GM23338 (cell line): ENCODE results near the gene IGLL5. TPM values are rescaled to one million over a fixed set of nuclear protein-coding genes. Genes with fewer than 3 reads are reported as not detected.

Experiments used
- ATAC-seq: fragments of 200-7000 bp; cut with Tn5 transposase; 3 replicates; pipeline ENCODE4 v1.9.1; 2020
- DNase-seq: peaks from one replicate; pipeline ENCODE4 v3.0.0-alpha.2; 2015; ENCODE audit warnings: low spot score
- H2AFZ ChIP-seq: fragments of 200-600 bp; sonication (generic); 2 replicates; pipeline ENCODE4 v1.8.0; 2016; ENCODE audit warnings: antibody characterized with exemption, mild to moderate bottlenecking, moderate library complexity
- H3F3A ChIP-seq: fragments of 200-600 bp; sonication (generic); replicated peaks from 2 replicates; pipeline ENCODE4 v1.8.0; 2017; ENCODE audit warnings: antibody characterized with exemption, mixed run types, low read depth
- H3K27ac ChIP-seq: fragments of 200-600 bp; sonication (generic); 2 replicates; pipeline ENCODE4 v1.6.1; 2016; ENCODE audit warnings: low read depth
- H3K27me3 ChIP-seq: fragments of 200-600 bp; sonication (generic); 2 replicates; pipeline ENCODE4 v1.8.0; 2016; ENCODE audit warnings: mild to moderate bottlenecking, mixed run types, moderate library complexity; ENCODE audit not compliant: insufficient read depth
- H3K36me3 ChIP-seq: fragments of 200-600 bp; sonication (generic); 2 replicates; pipeline ENCODE4 v1.8.0; 2016; ENCODE audit warnings: mild to moderate bottlenecking; ENCODE audit not compliant: insufficient read depth
- H3K4me1 ChIP-seq: fragments of 200-600 bp; sonication (generic); 2 replicates; pipeline ENCODE4 v1.8.0; 2016; ENCODE audit warnings: mild to moderate bottlenecking, moderate library complexity; ENCODE audit not compliant: insufficient read depth
- H3K4me2 ChIP-seq: fragments of 200-600 bp; sonication (generic); 2 replicates; pipeline ENCODE4 v1.7.1; 2017; ENCODE audit warnings: mixed run types
- H3K4me3 ChIP-seq: fragments of 200-600 bp; sonication (generic); 2 replicates; pipeline ENCODE4 v1.6.1; 2016; ENCODE audit warnings: mixed run types
- H3K79me2 ChIP-seq: fragments of 200-600 bp; sonication (generic); replicated peaks from 2 replicates; pipeline ENCODE4 v1.8.0; 2017; ENCODE audit warnings: mild to moderate bottlenecking; ENCODE audit not compliant: insufficient read depth
- H3K9me2 ChIP-seq: fragments of 200-600 bp; sonication (generic); 2 replicates; pipeline ENCODE4 v1.8.0; 2017; ENCODE audit not compliant: insufficient read depth
- H4K20me1 ChIP-seq: fragments of 200-600 bp; sonication (generic); replicated peaks from 2 replicates; pipeline ENCODE4 v1.8.0; 2017; ENCODE audit warnings: mild to moderate bottlenecking; ENCODE audit not compliant: insufficient read depth
- H3K27ac Mint-ChIP-seq: 2 replicates; pipeline ENCODE4 v1.8.0; 2020; ENCODE audit warnings: inconsistent platforms, mild to moderate bottlenecking, moderate library complexity, mixed read lengths
- H3K27me3 Mint-ChIP-seq: 3 replicates; pipeline ENCODE4 v1.8.0; 2022; ENCODE audit warnings: low read depth, mild to moderate bottlenecking, moderate library complexity, mixed read lengths, inconsistent platforms; ENCODE audit not compliant: insufficient read depth, poor library complexity
- H3K36me3 Mint-ChIP-seq: 3 replicates; pipeline ENCODE4 v1.8.0; 2021; ENCODE audit warnings: low read depth, mild to moderate bottlenecking, inconsistent platforms, moderate library complexity, mixed read lengths
- H3K4me1 Mint-ChIP-seq: 3 replicates; pipeline ENCODE4 v1.8.0; 2020; ENCODE audit warnings: mild to moderate bottlenecking, inconsistent platforms, mixed read lengths
- H3K4me3 Mint-ChIP-seq: 3 replicates; pipeline ENCODE4 v1.8.0; 2021; ENCODE audit warnings: moderate library complexity, mild to moderate bottlenecking, inconsistent platforms, mixed read lengths
- H3K9me3 Mint-ChIP-seq: 3 replicates; pipeline ENCODE4 v1.8.0; 2020; ENCODE audit warnings: moderate library complexity, mild to moderate bottlenecking, inconsistent platforms, mixed read lengths
- CREB1 ChIP-seq: fragments of 250-450 bp; sonication (Bioruptor Pico); IDR thresholded peaks from 2 replicates; pipeline ENCODE4 v1.5.0; 2020; ENCODE audit warnings: low read depth, mild to moderate bottlenecking, moderate library complexity
- CTCF ChIP-seq, 2 experiments: fragments of 200-600 bp in 1 of 2; sonication (generic) in 1 of 2; conservative IDR thresholded peaks; 2 replicates each; pipeline versions ENCODE4 v1.5.1 to v1.6.1; 2016 to 2017; ENCODE audit warnings: antibody characterized with exemption in 2 of 2, low read depth in 2 of 2, mild to moderate bottlenecking in 2 of 2, moderate library complexity in 1 of 2
- EZH2 ChIP-seq: fragments of 200-600 bp; sonication (generic); IDR thresholded peaks from one replicate; pipeline ENCODE4 v1.8.0; 2017; ENCODE audit warnings: antibody characterized with exemption, mild to moderate bottlenecking, low read depth; ENCODE audit not compliant: unreplicated experiment
- EZH2phosphoT487 ChIP-seq: fragments of 200-600 bp; sonication (generic); IDR thresholded peaks from one replicate; pipeline ENCODE4 v1.8.1; 2018; ENCODE audit warnings: antibody characterized with exemption; ENCODE audit not compliant: unreplicated experiment
- JUNB ChIP-seq: IDR thresholded peaks from one replicate; pipeline ENCODE4 v1.6.1; 2016; ENCODE audit warnings: antibody characterized with exemption; ENCODE audit not compliant: unreplicated experiment
- NANOG ChIP-seq: IDR thresholded peaks from 2 replicates; pipeline ENCODE4 v1.6.1; 2016; ENCODE audit warnings: antibody characterized with exemption, borderline replicate concordance
- STAT1 ChIP-seq: IDR thresholded peaks from one replicate; pipeline ENCODE4 v1.6.1; 2016; ENCODE audit warnings: antibody characterized with exemption; ENCODE audit not compliant: unreplicated experiment
- ZNF114 ChIP-seq: fragments of 250-450 bp; sonication (Bioruptor Pico); IDR thresholded peaks from 2 replicates; pipeline ENCODE4 v1.5.0; 2020; ENCODE audit warnings: mild to moderate bottlenecking, moderate library complexity
- ZNF331 ChIP-seq: fragments of 250-450 bp; sonication (Bioruptor Pico); IDR thresholded peaks from 2 replicates; pipeline ENCODE4 v1.5.0; 2020; ENCODE audit warnings: low read depth, mild to moderate bottlenecking, moderate library complexity
- polyA plus RNA-seq: library from polyadenylated mRNA; unstranded; fragments of >200 nt; fragmentation: Nextera tagmentation; extraction: Ambion mirVana; gene quantifications from 2 replicates; pipeline ENCODE4 v1.2.1, GENCODE V29; 2016
- total RNA-seq: library from RNA; depleted of rRNA; stranded (reverse); fragments of >200 nt; shearing (Covaris generic); gene quantifications from 2 replicates; pipeline ENCODE4 v1.2.3, GENCODE V29; 2014
- TF ChIP-seq, protein P1 (sequence below): fragments of 250-450 bp; sonication (Bioruptor Pico); IDR thresholded peaks from 2 replicates; pipeline ENCODE4 v1.5.0; 2020; ENCODE audit warnings: mild to moderate bottlenecking, moderate library complexity
- TF ChIP-seq, protein P2 (sequence below): IDR thresholded peaks from one replicate; pipeline ENCODE4 v1.6.1; 2018; ENCODE audit warnings: antibody characterized with exemption; ENCODE audit not compliant: unreplicated experiment
- TF ChIP-seq, protein P3 (sequence below): IDR thresholded peaks from 2 replicates; pipeline ENCODE4 v1.6.1; 2016; ENCODE audit warnings: antibody characterized with exemption

Gene IGLL5
- total and polyA plus RNA-seq, 2 experiments from 2014 or later: not detected

GRCh38 chr22:22886546-22886945, 1.1 kb upstream of the IGLL5 start:
- Mint-ChIP-seq H3K4me3 (no peak overlapping the region), H3K4me1 (no peaks in the 10 kb centered on the region), H3K9me3 (no peaks in the 10 kb centered on the region; the same call in 2 of the 3 replicates), H3K27me3 (peaks cover 37% of the 10 kb centered on the region), H3K36me3 (no peaks in the 10 kb centered on the region), H3K27ac (no peak overlapping the region)
- DNase-seq: no peak
- no peak for TF ChIP-seq ZNF114 (CRISPR knock-in tag)
- TF ChIP-seq JUNB: no peak
- no peak for TF ChIP-seq NANOG
- TF ChIP-seq STAT1: no peak
- no peak for TF ChIP-seq CREB1 (CRISPR knock-in tag)
- TF ChIP-seq, protein P1, sequence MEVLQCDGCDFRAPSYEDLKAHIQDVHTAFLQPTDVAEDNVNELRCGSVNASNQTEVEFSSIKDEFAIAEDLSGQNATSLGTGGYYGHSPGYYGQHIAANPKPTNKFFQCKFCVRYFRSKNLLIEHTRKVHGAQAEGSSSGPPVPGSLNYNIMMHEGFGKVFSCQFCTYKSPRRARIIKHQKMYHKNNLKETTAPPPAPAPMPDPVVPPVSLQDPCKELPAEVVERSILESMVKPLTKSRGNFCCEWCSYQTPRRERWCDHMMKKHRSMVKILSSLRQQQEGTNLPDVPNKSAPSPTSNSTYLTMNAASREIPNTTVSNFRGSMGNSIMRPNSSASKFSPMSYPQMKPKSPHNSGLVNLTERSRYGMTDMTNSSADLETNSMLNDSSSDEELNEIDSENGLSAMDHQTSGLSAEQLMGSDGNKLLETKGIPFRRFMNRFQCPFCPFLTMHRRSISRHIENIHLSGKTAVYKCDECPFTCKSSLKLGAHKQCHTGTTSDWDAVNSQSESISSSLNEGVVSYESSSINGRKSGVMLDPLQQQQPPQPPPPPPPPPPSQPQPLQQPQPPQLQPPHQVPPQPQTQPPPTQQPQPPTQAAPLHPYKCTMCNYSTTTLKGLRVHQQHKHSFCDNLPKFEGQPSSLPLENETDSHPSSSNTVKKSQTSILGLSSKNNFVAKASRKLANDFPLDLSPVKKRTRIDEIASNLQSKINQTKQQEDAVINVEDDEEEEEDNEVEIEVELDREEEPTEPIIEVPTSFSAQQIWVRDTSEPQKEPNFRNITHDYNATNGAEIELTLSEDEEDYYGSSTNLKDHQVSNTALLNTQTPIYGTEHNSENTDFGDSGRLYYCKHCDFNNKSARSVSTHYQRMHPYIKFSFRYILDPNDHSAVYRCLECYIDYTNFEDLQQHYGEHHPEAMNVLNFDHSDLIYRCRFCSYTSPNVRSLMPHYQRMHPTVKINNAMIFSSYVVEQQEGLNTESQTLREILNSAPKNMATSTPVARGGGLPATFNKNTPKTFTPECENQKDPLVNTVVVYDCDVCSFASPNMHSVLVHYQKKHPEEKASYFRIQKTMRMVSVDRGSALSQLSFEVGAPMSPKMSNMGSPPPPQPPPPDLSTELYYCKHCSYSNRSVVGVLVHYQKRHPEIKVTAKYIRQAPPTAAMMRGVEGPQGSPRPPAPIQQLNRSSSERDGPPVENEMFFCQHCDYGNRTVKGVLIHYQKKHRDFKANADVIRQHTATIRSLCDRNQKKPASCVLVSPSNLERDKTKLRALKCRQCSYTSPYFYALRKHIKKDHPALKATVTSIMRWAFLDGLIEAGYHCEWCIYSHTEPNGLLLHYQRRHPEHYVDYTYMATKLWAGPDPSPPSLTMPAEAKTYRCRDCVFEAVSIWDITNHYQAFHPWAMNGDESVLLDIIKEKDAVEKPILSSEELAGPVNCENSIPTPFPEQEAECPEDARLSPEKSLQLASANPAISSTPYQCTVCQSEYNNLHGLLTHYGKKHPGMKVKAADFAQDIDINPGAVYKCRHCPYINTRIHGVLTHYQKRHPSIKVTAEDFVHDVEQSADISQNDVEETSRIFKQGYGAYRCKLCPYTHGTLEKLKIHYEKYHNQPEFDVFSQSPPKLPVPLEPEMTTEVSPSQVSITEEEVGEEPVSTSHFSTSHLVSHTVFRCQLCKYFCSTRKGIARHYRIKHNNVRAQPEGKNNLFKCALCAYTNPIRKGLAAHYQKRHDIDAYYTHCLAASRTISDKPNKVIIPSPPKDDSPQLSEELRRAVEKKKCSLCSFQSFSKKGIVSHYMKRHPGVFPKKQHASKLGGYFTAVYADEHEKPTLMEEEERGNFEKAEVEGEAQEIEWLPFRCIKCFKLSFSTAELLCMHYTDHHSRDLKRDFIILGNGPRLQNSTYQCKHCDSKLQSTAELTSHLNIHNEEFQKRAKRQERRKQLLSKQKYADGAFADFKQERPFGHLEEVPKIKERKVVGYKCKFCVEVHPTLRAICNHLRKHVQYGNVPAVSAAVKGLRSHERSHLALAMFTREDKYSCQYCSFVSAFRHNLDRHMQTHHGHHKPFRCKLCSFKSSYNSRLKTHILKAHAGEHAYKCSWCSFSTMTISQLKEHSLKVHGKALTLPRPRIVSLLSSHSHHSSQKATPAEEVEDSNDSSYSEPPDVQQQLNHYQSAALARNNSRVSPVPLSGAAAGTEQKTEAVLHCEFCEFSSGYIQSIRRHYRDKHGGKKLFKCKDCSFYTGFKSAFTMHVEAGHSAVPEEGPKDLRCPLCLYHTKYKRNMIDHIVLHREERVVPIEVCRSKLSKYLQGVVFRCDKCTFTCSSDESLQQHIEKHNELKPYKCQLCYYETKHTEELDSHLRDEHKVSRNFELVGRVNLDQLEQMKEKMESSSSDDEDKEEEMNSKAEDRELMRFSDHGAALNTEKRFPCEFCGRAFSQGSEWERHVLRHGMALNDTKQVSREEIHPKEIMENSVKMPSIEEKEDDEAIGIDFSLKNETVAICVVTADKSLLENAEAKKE (CRISPR knock-in tag): no peak
- TF ChIP-seq EZH2: no peak
- no peak for TF ChIP-seq ZNF331
- no peak for TF ChIP-seq EZH2phosphoT487
- TF ChIP-seq, protein P2, sequence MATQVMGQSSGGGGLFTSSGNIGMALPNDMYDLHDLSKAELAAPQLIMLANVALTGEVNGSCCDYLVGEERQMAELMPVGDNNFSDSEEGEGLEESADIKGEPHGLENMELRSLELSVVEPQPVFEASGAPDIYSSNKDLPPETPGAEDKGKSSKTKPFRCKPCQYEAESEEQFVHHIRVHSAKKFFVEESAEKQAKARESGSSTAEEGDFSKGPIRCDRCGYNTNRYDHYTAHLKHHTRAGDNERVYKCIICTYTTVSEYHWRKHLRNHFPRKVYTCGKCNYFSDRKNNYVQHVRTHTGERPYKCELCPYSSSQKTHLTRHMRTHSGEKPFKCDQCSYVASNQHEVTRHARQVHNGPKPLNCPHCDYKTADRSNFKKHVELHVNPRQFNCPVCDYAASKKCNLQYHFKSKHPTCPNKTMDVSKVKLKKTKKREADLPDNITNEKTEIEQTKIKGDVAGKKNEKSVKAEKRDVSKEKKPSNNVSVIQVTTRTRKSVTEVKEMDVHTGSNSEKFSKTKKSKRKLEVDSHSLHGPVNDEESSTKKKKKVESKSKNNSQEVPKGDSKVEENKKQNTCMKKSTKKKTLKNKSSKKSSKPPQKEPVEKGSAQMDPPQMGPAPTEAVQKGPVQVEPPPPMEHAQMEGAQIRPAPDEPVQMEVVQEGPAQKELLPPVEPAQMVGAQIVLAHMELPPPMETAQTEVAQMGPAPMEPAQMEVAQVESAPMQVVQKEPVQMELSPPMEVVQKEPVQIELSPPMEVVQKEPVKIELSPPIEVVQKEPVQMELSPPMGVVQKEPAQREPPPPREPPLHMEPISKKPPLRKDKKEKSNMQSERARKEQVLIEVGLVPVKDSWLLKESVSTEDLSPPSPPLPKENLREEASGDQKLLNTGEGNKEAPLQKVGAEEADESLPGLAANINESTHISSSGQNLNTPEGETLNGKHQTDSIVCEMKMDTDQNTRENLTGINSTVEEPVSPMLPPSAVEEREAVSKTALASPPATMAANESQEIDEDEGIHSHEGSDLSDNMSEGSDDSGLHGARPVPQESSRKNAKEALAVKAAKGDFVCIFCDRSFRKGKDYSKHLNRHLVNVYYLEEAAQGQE: no peak
- TF ChIP-seq, protein P3, sequence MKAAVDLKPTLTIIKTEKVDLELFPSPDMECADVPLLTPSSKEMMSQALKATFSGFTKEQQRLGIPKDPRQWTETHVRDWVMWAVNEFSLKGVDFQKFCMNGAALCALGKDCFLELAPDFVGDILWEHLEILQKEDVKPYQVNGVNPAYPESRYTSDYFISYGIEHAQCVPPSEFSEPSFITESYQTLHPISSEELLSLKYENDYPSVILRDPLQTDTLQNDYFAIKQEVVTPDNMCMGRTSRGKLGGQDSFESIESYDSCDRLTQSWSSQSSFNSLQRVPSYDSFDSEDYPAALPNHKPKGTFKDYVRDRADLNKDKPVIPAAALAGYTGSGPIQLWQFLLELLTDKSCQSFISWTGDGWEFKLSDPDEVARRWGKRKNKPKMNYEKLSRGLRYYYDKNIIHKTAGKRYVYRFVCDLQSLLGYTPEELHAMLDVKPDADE: no peak
- TF ChIP-seq CTCF (conservative IDR thresholded peaks at IDR 0.05; ENCODE audit: low read depth in 2 of 2): no peak
- Histone ChIP-seq H3K79me2 (no peaks in the 10 kb centered on the region), H3K27ac (no peak overlapping the region), H3K9me2 (no peaks in the 10 kb centered on the region), H3F3A (no peaks in the 10 kb centered on the region), H2AFZ (no peak overlapping the region), H3K4me1 (no peaks in the 10 kb centered on the region), H3K36me3 (no peaks in the 10 kb centered on the region), H4K20me1 (no peaks in the 10 kb centered on the region), H3K4me3 (no peak overlapping the region), H3K27me3 (peaks cover 82% of the 10 kb centered on the region), H3K4me2 (no peak overlapping the region)
- no peak for ATAC-seq
